RWPE2 (cell line): ENCODE measurements around the gene PFDN1.

Experiments
- ATAC-seq: fragments of 200-7000 bp; cut with Tn5 transposase; 3 replicates; pipeline ENCODE4 v1.9.1; 2021; ENCODE audit warnings: low read depth
- DNase-seq: peaks from one replicate; pipeline ENCODE4 v3.0.0-alpha.2; 2020; ENCODE audit warnings: low spot score
- H3K27ac ChIP-seq: fragments of 450-650 bp; 2 replicates; pipeline ENCODE4 v1.5.1; 2017; ENCODE audit warnings: mild to moderate bottlenecking; ENCODE audit not compliant: poor library complexity, severe bottlenecking
- H3K27me3 ChIP-seq: fragments of 250-450 bp; sonication (Bioruptor Pico); 2 replicates; pipeline ENCODE4 v1.5.1; 2021; ENCODE audit warnings: mild to moderate bottlenecking, moderate library complexity; ENCODE audit not compliant: insufficient read depth, poor library complexity, severe bottlenecking
- H3K36me3 ChIP-seq: fragments of 250-450 bp; sonication (Bioruptor Pico); 2 replicates; pipeline ENCODE4 v1.5.1; 2020; ENCODE audit warnings: low read depth, mild to moderate bottlenecking, moderate library complexity
- H3K4me1 ChIP-seq: fragments of 250-450 bp; sonication (Bioruptor Pico); 2 replicates; pipeline ENCODE4 v1.5.1; 2021; ENCODE audit warnings: mild to moderate bottlenecking, moderate library complexity; ENCODE audit not compliant: insufficient read depth, poor library complexity, severe bottlenecking
- H3K4me3 ChIP-seq: fragments of 250-450 bp; sonication (Bioruptor Pico); 2 replicates; pipeline ENCODE4 v1.5.1; 2021; ENCODE audit warnings: mild to moderate bottlenecking, moderate library complexity; ENCODE audit not compliant: severe bottlenecking
- H3K9me3 ChIP-seq: fragments of 250-450 bp; sonication (Bioruptor Pico); 2 replicates; pipeline ENCODE4 v1.5.1; 2021; ENCODE audit warnings: mild to moderate bottlenecking, moderate library complexity; ENCODE audit not compliant: severe bottlenecking
- CTCF ChIP-seq: fragments of 450-650 bp; IDR thresholded peaks from one replicate; pipeline ENCODE4 v1.5.1; 2017; ENCODE audit warnings: mild to moderate bottlenecking, moderate library complexity; ENCODE audit not compliant: poor library complexity, severe bottlenecking

PFDN1 gene

DNA sequence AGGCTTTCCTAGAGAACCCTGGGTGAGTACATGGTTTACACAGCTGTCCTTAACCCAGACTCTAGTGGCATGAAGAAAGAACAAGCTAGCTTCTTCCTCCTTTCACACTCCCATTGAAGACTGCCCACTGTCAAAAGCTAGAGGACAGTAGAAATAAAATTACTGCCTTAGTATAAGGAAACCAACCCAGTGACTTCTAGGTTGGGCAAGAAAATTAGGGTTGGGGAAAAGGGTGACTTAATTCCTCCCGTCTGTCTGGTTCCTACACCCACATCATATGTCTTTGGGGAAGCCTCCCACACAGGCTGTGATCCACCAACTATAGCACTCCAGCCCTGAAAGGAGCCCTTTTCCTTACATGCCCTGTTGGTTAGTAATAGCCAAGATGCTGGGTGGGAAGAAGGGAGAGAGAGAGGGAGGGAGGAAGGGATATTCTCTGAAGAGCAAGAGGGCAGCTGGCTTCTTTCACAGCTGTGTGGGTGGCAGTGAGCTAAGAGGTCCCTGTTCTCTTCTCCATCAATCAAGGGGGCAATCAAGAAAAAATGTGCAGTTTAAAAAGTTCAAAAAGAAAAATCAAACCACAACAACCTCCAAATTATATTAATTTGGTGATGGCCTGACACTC, 21.8 kb upstream of the PFDN1 start:
- no peak overlapping the region for H3K27ac ChIP-seq

DNA sequence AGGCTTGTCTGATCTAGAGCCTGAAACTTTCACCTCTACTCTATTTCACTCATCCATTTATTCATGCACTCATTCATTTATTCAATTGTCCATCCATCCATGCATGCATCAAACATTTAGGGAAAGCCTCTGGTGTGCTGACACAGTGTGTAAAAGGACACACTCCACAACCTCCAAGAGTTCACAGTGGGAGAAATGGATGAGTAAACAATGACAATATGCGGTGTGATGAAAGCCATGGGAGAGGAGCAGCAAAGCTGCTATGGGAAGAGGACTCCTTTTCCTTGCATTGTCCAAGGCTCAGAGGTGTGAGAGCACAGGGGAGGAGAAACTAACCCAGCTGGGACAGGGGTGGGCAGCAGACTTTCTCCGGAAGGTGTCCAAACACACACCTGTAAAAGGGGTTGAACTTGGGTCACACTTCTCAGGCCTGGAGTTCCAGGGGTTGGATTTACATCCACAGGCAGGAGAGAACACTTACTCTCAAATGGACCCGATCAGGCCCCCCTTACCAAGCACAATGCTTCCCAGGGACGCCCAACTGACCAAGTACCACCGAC, 21.2 kb upstream of the PFDN1 start:
- Histone ChIP-seq H3K36me3 (no peaks in the 10 kb centered on the region), H3K4me3 (no peak overlapping the region), H3K27me3 (no peaks in the 10 kb centered on the region), H3K4me1 (peaks cover 15% of the 10 kb centered on the region), H3K9me3 (no peaks in the 10 kb centered on the region), H3K27ac (peak overlapping the region; percentile 62)
- ATAC-seq (no peak), DNase-seq (no peak)
- no peak for TF ChIP-seq CTCF

More for the DNA sequence above, 21.8 kb upstream of the PFDN1 start:
- Histone ChIP-seq H3K27me3 (no peaks in the 10 kb centered on the region), H3K4me3 (no peak overlapping the region), H3K9me3 (no peaks in the 10 kb centered on the region), H3K4me1 (peaks cover 15% of the 10 kb centered on the region), H3K36me3 (no peaks in the 10 kb centered on the region)
- DNase-seq (no peak), ATAC-seq (no peak)
- no peak for TF ChIP-seq CTCF

DNA sequence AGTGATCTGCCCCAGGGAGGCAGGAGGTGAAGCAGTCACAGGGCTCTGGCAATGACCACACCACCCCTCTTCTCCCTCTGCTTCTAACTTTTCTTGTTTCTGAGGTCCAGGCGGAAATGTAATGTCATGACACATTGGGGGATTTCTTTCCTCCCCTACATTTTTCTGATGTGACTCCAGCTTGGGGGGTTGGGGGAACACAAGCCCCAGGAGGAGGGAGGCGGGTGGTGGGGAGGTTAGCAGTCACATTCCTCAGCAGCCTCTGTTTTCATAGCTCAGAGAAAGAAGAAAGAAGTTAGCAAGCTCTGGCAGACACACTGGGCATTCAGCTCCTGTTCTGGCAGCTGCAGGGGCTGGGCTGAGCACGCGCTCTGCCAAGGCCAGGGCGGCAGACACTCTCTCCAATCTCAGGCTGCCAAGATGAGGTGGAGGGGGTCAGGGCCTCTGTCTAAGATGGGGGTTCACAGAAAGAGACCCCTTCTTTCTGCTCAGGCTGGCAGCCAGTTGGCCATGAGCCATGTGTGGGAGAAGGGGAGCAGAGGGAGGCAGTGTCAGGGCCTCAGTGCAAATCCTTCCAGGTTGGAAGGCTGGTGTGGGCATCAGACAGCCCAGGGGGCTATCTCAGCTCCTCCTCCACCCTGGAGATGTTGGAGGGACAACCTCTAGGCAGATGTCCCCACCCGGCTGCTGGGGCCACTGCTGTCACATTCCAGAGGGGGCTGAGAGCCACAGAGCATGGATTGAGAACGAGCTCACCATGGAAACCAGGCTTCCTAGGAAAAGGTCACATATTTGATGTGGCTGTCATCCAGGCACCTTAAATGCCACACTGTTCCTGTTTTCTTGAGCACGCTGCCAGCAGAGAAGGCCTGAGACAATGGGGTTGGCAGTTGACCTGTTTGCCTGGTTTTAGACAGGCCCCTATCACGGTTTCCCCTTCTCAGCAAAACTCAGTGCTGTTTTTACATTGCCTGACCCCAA, 20.1 kb upstream of the PFDN1 start:
- Histone ChIP-seq H3K36me3 (no peaks in the 10 kb centered on the region), H3K4me3 (no peak overlapping the region), H3K27me3 (no peaks in the 10 kb centered on the region), H3K4me1 (peaks cover 25% of the 10 kb centered on the region), H3K9me3 (no peaks in the 10 kb centered on the region), H3K27ac (peak overlapping the region; percentile 62)
- ATAC-seq (peak; percentile 73), DNase-seq (peak; percentile 79)
- no peak for TF ChIP-seq CTCF

- no peak overlapping the region for H3K4me3 ChIP-seq
- H3K9me3 ChIP-seq, result no peaks in the 10 kb centered on the region
- H3K27ac ChIP-seq, result peak overlapping the region; percentile 62
- no peaks in the 10 kb centered on the region for H3K36me3 ChIP-seq
- peaks cover 27% of the 10 kb centered on the region for H3K4me1 ChIP-seq
- H3K27me3 ChIP-seq, result no peaks in the 10 kb centered on the region
- ATAC-seq (no peak), DNase-seq (no peak)
- TF ChIP-seq CTCF, result no peak
These were observed 18.9 kb upstream of the PFDN1 start for GRCh38 chr5:140321796-140322195.
